Measurements from ENCODE around the gene SPATA12. TPM values are rescaled to one million over a fixed set of nuclear protein-coding genes. Genes with fewer than 3 reads are reported as not detected.

The SPATA12 gene
- total and polyA plus RNA-seq, 2 of the 8 experiments (the other 6 are each of a cell fraction or from before 2014, with no cell fraction given) = 0.19 to 0.97 TPM

GRCh38 chr3:57018246-57018645, 42.2 kb upstream of the SPATA12 start:
- H3K27me3 ChIP-seq (replicated peaks in 1 of 4; ENCODE audit: control insufficient read depth in 3 of 4, extremely low read depth in 1 of 4, insufficient read depth in 3 of 4, low read length in 3 of 4) = no peaks in the 10 kb centered on the region
- no peak overlapping the region for H2BK12ac ChIP-seq (ENCODE audit: low read depth, low read length)
- H3K4ac ChIP-seq (replicated peaks; ENCODE audit: insufficient read length, low read depth, low read length) = no peak overlapping the region
- no peak for FAIRE-seq
- no peak overlapping the region for H3K14ac ChIP-seq (ENCODE audit: insufficient read length)
- no peak overlapping the region for H2BK5ac ChIP-seq (ENCODE audit: low read depth, low read length)
- no peaks in the 10 kb centered on the region for H3K36me3 ChIP-seq (ENCODE audit: control insufficient read depth in 2 of 4, insufficient read depth in 4 of 4, low read length in 3 of 4)
- no peaks in the 10 kb centered on the region for H3K79me1 ChIP-seq (ENCODE audit: low read depth, low read length)
- H3K4me3 ChIP-seq (ENCODE audit: extremely low read depth in 1 of 4, insufficient read depth in 2 of 4, low read depth in 3 of 4, low read length in 4 of 4) = no peak overlapping the region
- CTCF ChIA-PET (ENCODE audit: partially characterized antibody) = interaction anchor here (1.1 to 7.7 kb wide), 3 partner anchors 11 to 23 kb away, joined by 3 to 62 read pairs (median 4); no protein-coding TSS in a partner anchor
- peaks cover 10 to 13% (median 11%) of the 10 kb centered on the region in 4 experiments for H3K4me1 ChIP-seq (replicated peaks in 1 of 4; ENCODE audit: control insufficient read depth in 3 of 4, insufficient read depth in 4 of 4, low read length in 3 of 4)
- no peaks in the 10 kb centered on the region for H4K20me1 ChIP-seq (replicated peaks in 1 of 2; ENCODE audit: control insufficient read depth in 1 of 2, insufficient read depth in 2 of 2, low read length in 2 of 2)
- no peak overlapping the region for H2BK15ac ChIP-seq (ENCODE audit: low read length)
- H2BK120ac ChIP-seq (replicated peaks; ENCODE audit: low read depth, low read length) = no peak overlapping the region
- H3K4me2 ChIP-seq (ENCODE audit: insufficient read depth in 1 of 2, low read depth in 2 of 2, low read length in 2 of 2) = no peak overlapping the region
- no peak overlapping the region for H2AK5ac ChIP-seq (ENCODE audit: low read depth, low read length)
- H3K56ac ChIP-seq (replicated peaks; ENCODE audit: insufficient read length, low read depth, low read length) = no peak overlapping the region
- H3K9ac ChIP-seq (replicated peaks in 1 of 4; ENCODE audit: extremely low read depth in 1 of 4, low read depth in 3 of 4, low read length in 3 of 4) = no peak overlapping the region
- H3K27ac ChIP-seq (ENCODE audit: low read depth, low read length) = no peak overlapping the region
- no peak overlapping the region for H4K8ac ChIP-seq (ENCODE audit: extremely low read depth, insufficient read depth, low read length)
- no peak overlapping the region for H2BK20ac ChIP-seq (ENCODE audit: low read length)
- TF ChIP-seq EZH2 (IDR thresholded peaks at IDR 0.05; ENCODE audit: low read depth, low read length, severe bottlenecking) = no peak
- H3K9me3 ChIP-seq (ENCODE audit: insufficient read depth in 2 of 2, low read depth in 1 of 2, low read length in 1 of 2) = no peaks in the 10 kb centered on the region; a peak in 1 of 4 replicates
- H3K18ac ChIP-seq (ENCODE audit: extremely low read depth, low read length) = no peak overlapping the region
- no peak overlapping the region for H4K5ac ChIP-seq (ENCODE audit: insufficient read length, low read depth, low read length)
- POLR2A ChIA-PET (ENCODE audit: partially characterized antibody) = no interaction called here
- no peak overlapping the region for H3K23ac ChIP-seq (ENCODE audit: insufficient read length)
- H3K79me2 ChIP-seq (ENCODE audit: control insufficient read depth in 1 of 2, insufficient read depth in 2 of 2, low read length in 2 of 2) = no peaks in the 10 kb centered on the region
- H4K91ac ChIP-seq (replicated peaks; ENCODE audit: insufficient read length, low read length) = no peak overlapping the region
- 0 out of 2 replicates have a peak, but pooled peaks cover 2% of the 10 kb centered on the region for H3K23me2 ChIP-seq (ENCODE audit: low read depth, low read length)
- H2AFZ ChIP-seq (ENCODE audit: low read length) = no peak overlapping the region
- no peak for DNase-seq (ENCODE audit: low read depth in 1 of 2, low spot score in 2 of 2)
